ENCODE results near the gene PLEKHM1.

PLEKHM1 gene

GRCh38 chr17:45405250-45406086 lies 85.1 kb downstream of the PLEKHM1 start:
- Mint-ChIP-seq H3K36me3 (ENCODE audit: low read depth) (no peaks in the 10 kb centered on the region), H3K9me3 (no peaks in the 10 kb centered on the region), H3K4me1 (peaks cover 53% of the 10 kb centered on the region), H3K27ac (no peak overlapping the region), H3K27me3 (ENCODE audit: low read depth, poor library complexity) (no peaks in the 10 kb centered on the region), H3K4me3 (peak overlapping the region; percentile 70)
- no peak for TF ChIP-seq CTCF (IDR thresholded peaks at IDR 0.05)
- peak; percentile 89 for DNase-seq

GRCh38 chr17:45404870-45405249 lies 85.7 kb downstream of the PLEKHM1 start:
- peaks cover 47% of the 10 kb centered on the region for H3K4me1 Mint-ChIP-seq
- no peaks in the 10 kb centered on the region for H3K27me3 Mint-ChIP-seq (ENCODE audit: low read depth, poor library complexity)
- H3K36me3 Mint-ChIP-seq (ENCODE audit: low read depth): no peaks in the 10 kb centered on the region
- no peak for DNase-seq
- H3K9me3 Mint-ChIP-seq: no peaks in the 10 kb centered on the region
- no peak overlapping the region for H3K4me3 Mint-ChIP-seq
- no peak overlapping the region for H3K27ac Mint-ChIP-seq
- TF ChIP-seq CTCF (IDR thresholded peaks at IDR 0.05): no peak

GRCh38 chr17:45403906-45404490 lies 86.5 kb downstream of the PLEKHM1 start:
- TF ChIP-seq CTCF (IDR thresholded peaks at IDR 0.05): no peak
- no peak overlapping the region for H3K27ac Mint-ChIP-seq
- H3K4me1 Mint-ChIP-seq: peaks cover 39% of the 10 kb centered on the region
- no peaks in the 10 kb centered on the region for H3K36me3 Mint-ChIP-seq (ENCODE audit: low read depth)
- DNase-seq: no peak
- no peak overlapping the region for H3K4me3 Mint-ChIP-seq
- H3K9me3 Mint-ChIP-seq: no peaks in the 10 kb centered on the region
- H3K27me3 Mint-ChIP-seq (ENCODE audit: low read depth, poor library complexity): no peaks in the 10 kb centered on the region

GRCh38 chr17:45402916-45403315 lies 87.6 kb downstream of the PLEKHM1 start:
- Mint-ChIP-seq H3K9me3 (no peaks in the 10 kb centered on the region), H3K4me3 (no peak overlapping the region), H3K4me1 (peaks cover 39% of the 10 kb centered on the region), H3K36me3 (ENCODE audit: low read depth) (no peaks in the 10 kb centered on the region), H3K27me3 (ENCODE audit: low read depth, poor library complexity) (no peaks in the 10 kb centered on the region), H3K27ac (no peak overlapping the region)
- no peak for TF ChIP-seq CTCF (IDR thresholded peaks at IDR 0.05)
- no peak for DNase-seq

- H3K4me3 Mint-ChIP-seq: no peak overlapping the region
Observed at GRCh38 chr17:45398800-45399199, 91.7 kb downstream of the PLEKHM1 start.

More at GRCh38 chr17:45398800-45399199, 91.7 kb downstream of the PLEKHM1 start:
- H3K9me3 Mint-ChIP-seq: peaks cover 5% of the 10 kb centered on the region
- peaks cover 8% of the 10 kb centered on the region for H3K36me3 Mint-ChIP-seq (ENCODE audit: low read depth)
- DNase-seq: no peak
- TF ChIP-seq CTCF (IDR thresholded peaks at IDR 0.05): no peak
- H3K27me3 Mint-ChIP-seq (ENCODE audit: low read depth, poor library complexity): no peaks in the 10 kb centered on the region
- peaks cover 23% of the 10 kb centered on the region for H3K4me1 Mint-ChIP-seq
- H3K27ac Mint-ChIP-seq: peak overlapping the region; percentile 53

Measured in nephron progenitor cell (in vitro differentiated cells).